ENCODE measurements around the gene FIBP.

FIBP gene

DNA sequence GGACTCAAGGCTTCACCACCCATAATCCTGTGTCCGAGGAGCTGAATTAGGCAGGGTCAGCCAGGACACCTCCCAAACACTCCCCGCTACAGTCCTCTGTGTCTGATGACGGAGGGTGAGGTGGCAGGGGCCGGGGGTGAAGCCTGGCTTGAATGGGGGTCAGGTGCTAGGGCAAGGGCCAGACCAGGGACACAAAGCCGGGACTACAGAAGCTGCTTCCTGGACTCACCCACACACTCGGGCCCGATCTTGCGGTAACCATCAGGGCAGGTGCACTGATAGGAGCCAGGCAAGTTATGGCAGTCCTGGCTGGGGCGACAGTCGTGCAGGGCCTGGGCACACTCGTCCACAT is 18.0 kb downstream of the FIBP start:
- TF ChIP-seq CTCF (IDR thresholded peaks at IDR 0.05; ENCODE audit: low read depth, low read length) (no peak), POLR2A (IDR thresholded peaks at IDR 0.05; ENCODE audit: extremely low read depth, insufficient read length) (no peak), MAX (IDR thresholded peaks at IDR 0.05; ENCODE audit: low read depth, low read length) (no peak), MYC (IDR thresholded peaks at IDR 0.05; ENCODE audit: low read depth, low read length) (no peak; the same call in 1 of the 2 replicates)
- DNase-seq (ENCODE audit: low read depth) = no peak
- peak overlapping the region; percentile 25 for H3K4me3 ChIP-seq (ENCODE audit: low read depth, low read length)

DNA sequence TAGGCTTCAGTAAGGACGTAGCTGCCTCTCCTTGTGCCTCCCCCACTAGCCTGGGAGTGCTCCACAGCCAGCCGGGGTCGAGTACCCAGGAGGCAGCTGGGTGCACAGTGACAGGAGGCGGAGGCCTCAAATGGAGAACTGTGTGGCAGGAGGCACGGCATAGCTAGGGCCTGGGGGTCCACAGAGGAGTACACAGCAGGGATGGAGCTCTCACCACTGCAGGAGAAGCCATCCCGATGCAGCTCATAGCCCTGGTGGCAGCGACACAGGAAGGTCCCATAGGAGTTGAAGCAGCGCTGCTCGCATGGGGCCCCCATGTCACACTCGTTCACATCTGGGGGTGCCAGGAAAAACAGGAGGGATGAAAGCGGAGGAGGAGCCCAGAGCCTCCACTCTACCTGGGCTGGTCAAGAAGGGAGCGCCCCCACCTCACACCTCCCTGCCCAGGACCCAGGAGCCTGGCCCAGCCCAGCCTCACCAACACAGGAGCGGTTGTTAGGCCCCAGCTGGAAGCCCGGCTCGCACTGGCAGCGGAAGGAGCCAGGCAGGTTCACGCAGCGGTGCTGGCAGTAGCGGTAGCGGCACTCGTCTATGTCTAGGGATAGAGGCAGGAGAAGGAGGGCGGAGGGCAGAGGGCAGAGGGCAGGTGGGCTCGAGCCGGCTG is 18.5 kb downstream of the FIBP start:
- no peak for DNase-seq (ENCODE audit: low read depth)
- TF ChIP-seq MAX (IDR thresholded peaks at IDR 0.05; ENCODE audit: low read depth, low read length) = no peak
- no peak for TF ChIP-seq CTCF (IDR thresholded peaks at IDR 0.05; ENCODE audit: low read depth, low read length)
- TF ChIP-seq MYC (IDR thresholded peaks at IDR 0.05; ENCODE audit: low read depth, low read length) = no peak
- TF ChIP-seq POLR2A (IDR thresholded peaks at IDR 0.05; ENCODE audit: extremely low read depth, insufficient read length) = no peak
- H3K4me3 ChIP-seq (ENCODE audit: low read depth, low read length) = no peak overlapping the region

GRCh38 chr11:65868907-65869306 is 19.4 kb downstream of the FIBP start:
- DNase-seq (ENCODE audit: low read depth) = no peak
- H3K4me3 ChIP-seq (ENCODE audit: low read depth, low read length) = no peak overlapping the region
- TF ChIP-seq MAX (IDR thresholded peaks at IDR 0.05; ENCODE audit: low read depth, low read length) (no peak), CTCF (IDR thresholded peaks at IDR 0.05; ENCODE audit: low read depth, low read length) (no peak), MYC (IDR thresholded peaks at IDR 0.05; ENCODE audit: low read depth, low read length) (no peak), POLR2A (IDR thresholded peaks at IDR 0.05; ENCODE audit: extremely low read depth, insufficient read length) (no peak)

GRCh38 chr11:65868076-65868667 is 20.1 kb downstream of the FIBP start:
- peak; percentile 65 for DNase-seq (ENCODE audit: low read depth)
- TF ChIP-seq MAX (IDR thresholded peaks at IDR 0.05; ENCODE audit: low read depth, low read length) (no peak), POLR2A (IDR thresholded peaks at IDR 0.05; ENCODE audit: extremely low read depth, insufficient read length) (no peak)
- no peak overlapping the region for H3K4me3 ChIP-seq (ENCODE audit: low read depth, low read length)

GRCh38 chr11:65867284-65868071 is 20.8 kb downstream of the FIBP start:
- DNase-seq (ENCODE audit: low read depth) = peak; percentile 82
- TF ChIP-seq MAX (IDR thresholded peaks at IDR 0.05; ENCODE audit: low read depth, low read length) (peak; percentile 18), CTCF (IDR thresholded peaks at IDR 0.05; ENCODE audit: low read depth, low read length) (no peak), POLR2A (IDR thresholded peaks at IDR 0.05; ENCODE audit: extremely low read depth, insufficient read length) (peak; percentile 73), MYC (IDR thresholded peaks at IDR 0.05; ENCODE audit: low read depth, low read length) (0 out of 2 replicates have a peak, but pooled peaks have one; percentile 36)
- peak overlapping the region; percentile 42 for H3K4me3 ChIP-seq (ENCODE audit: low read depth, low read length)
